Spleen (tissue), 3 donors: ENCODE measurements around the gene FTO.

Source experiments
- POLR2A ChIP-seq, 3 donors: fragments of 450-650 bp; IDR thresholded peaks; one replicate each; pipeline ENCODE4 v1.5.1; 2017; ENCODE audit warnings: antibody characterized with exemption in 3 of 3, mild to moderate bottlenecking in 1 of 3
- POLR2AphosphoS5 ChIP-seq, 3 donors: sonication (generic); formaldehyde crosslinking; IDR thresholded peaks; one replicate each; pipeline ENCODE4 v1.5.1; 2017; ENCODE audit warnings: antibody characterized with exemption in 3 of 3

DNA sequence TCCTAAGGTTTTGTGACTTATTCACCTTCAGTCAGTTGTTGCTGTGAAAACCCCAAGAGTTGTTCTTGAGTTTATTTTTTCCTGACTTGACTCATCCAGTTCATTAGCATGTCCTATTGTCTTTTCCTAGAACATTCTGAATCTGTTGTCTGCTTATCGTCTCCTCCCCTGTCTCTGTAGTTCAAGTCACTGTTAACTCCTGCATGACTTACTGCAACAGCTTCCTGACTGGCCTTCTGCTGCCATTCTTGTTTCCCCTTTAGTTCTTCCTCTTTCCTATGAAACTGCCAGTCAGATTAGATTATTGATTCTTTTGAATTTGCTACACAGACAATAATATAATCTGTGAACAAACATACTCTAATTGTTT is 161.5 kb downstream of the FTO start:
- TF ChIP-seq POLR2A (IDR thresholded peaks at IDR 0.05) (no peak), POLR2AphosphoS5 (IDR thresholded peaks at IDR 0.05) (no peak)
